Mucosa of descending colon (tissue), 3 donors: Measurements from ENCODE around the gene KL. TPM values are rescaled to one million over a fixed set of nuclear protein-coding genes. Genes with fewer than 3 reads are reported as not detected.
A peak's percentile ranks its signal among the peaks of the same experiment; 100 is the strongest.

Source experiments
- ATAC-seq: fragments of 200-7000 bp; cut with Tn5 transposase; one replicate; pipeline ENCODE4 v1.9.1; 2020; ENCODE audit warnings: mild to moderate bottlenecking, moderate library complexity
- DNase-seq, 3 donors: peaks; one replicate each; pipeline ENCODE4 v3.0.0-alpha.2; 2020
- H3K36me3 ChIP-seq: fragments of 200-600 bp; one replicate; pipeline ENCODE4 v1.8.0; 2021; ENCODE audit warnings: low read depth, mild to moderate bottlenecking
- H3K4me1 ChIP-seq: fragments of 200-600 bp; one replicate; pipeline ENCODE4 v1.8.0; 2021; ENCODE audit warnings: low read depth, mild to moderate bottlenecking
- H3K4me3 ChIP-seq: fragments of 200-600 bp; one replicate; pipeline ENCODE4 v1.8.0; 2021; ENCODE audit warnings: mild to moderate bottlenecking
- H3K9me3 ChIP-seq: fragments of 200-600 bp; one replicate; pipeline ENCODE4 v1.8.0; 2021; ENCODE audit warnings: mild to moderate bottlenecking
- CTCF ChIP-seq: fragments of 200-600 bp; IDR thresholded peaks from one replicate; pipeline ENCODE4 v1.8.0; 2022; ENCODE audit warnings: antibody characterized with exemption, mild to moderate bottlenecking
- intact Hi-C, 2 donors: fragments of 100-400 bp; cut with DNase I in 1 of 2; cut with micrococcal nuclease in 1 of 2; formaldehyde crosslinking; loops; one replicate each; pipeline versions ENCODE4 v1.11.0 to v1.11.1; 2022; cut with DNase I, micrococcal nuclease
- total RNA-seq, 3 donors: library from RNA; stranded (reverse); fragmentation: NEBNext Ultra II Directional in 2 of 3; extraction: Animal tissue kit (Norgen Biotek cat#: 25700) in 2 of 3; gene quantifications; one replicate each; pipeline versions ENCODE4 v1.2.1 to v1.2.4, GENCODE V29; 2021 to 2023
- donor health status: DM: no; HTN: no; CAD: no; lungs with moderate emphysema.
- donor health status: DM: no; HTN: no; CAD: no.
- donor health status: DM: no; HTN: yes; CAD: no.

Gene KL
- total RNA-seq, 3 donors from 2014 or later: 0.63 to 6.0 (median 0.84) TPM

GRCh38 chr13:33108620-33109019, 92.4 kb downstream of the KL start:
- Histone ChIP-seq H3K4me1 (peaks cover 20% of the 10 kb centered on the region), H3K36me3 (no peaks in the 10 kb centered on the region), H3K4me3 (no peak overlapping the region), H3K9me3 (no peaks in the 10 kb centered on the region)
- ATAC-seq (no peak), DNase-seq (no peak)
- TF ChIP-seq CTCF: no peak
- intact Hi-C loops: no loop called here

GRCh38 chr13:33109271-33109697, 93.1 kb downstream of the KL start:
- no peaks in the 10 kb centered on the region for H3K36me3 ChIP-seq
- DNase-seq (no peak), ATAC-seq (no peak)
- H3K4me1 ChIP-seq: peaks cover 20% of the 10 kb centered on the region
- no peak for TF ChIP-seq CTCF
- no peak overlapping the region for H3K4me3 ChIP-seq
- H3K9me3 ChIP-seq: no peaks in the 10 kb centered on the region
- intact Hi-C loops: no loop called here

- no peak overlapping the region for H3K4me3 ChIP-seq
- H3K9me3 ChIP-seq: no peaks in the 10 kb centered on the region
- TF ChIP-seq CTCF: no peak
- ATAC-seq: no peak
- intact Hi-C loops: no loop called here
- peak in 1 of 3 donors; percentile 46 for DNase-seq
- H3K36me3 ChIP-seq: no peaks in the 10 kb centered on the region
- peaks cover 20% of the 10 kb centered on the region for H3K4me1 ChIP-seq
These were observed 93.6 kb downstream of the KL start for GRCh38 chr13:33109801-33110200.

GRCh38 chr13:33110386-33110712, 94.1 kb downstream of the KL start:
- no peak for TF ChIP-seq CTCF
- DNase-seq: no peak
- intact Hi-C loops: no loop called here
- no peaks in the 10 kb centered on the region for H3K36me3 ChIP-seq
- no peak overlapping the region for H3K4me3 ChIP-seq
- H3K4me1 ChIP-seq: peaks cover 20% of the 10 kb centered on the region
- no peak for ATAC-seq
- no peaks in the 10 kb centered on the region for H3K9me3 ChIP-seq

GRCh38 chr13:33110713-33111413, 94.6 kb downstream of the KL start:
- intact Hi-C loops: no loop called here
- no peak overlapping the region for H3K4me3 ChIP-seq
- no peaks in the 10 kb centered on the region for H3K9me3 ChIP-seq
- ATAC-seq: no peak
- DNase-seq: peak in 2 of 3 donors; percentile 37 to 44
- no peak for TF ChIP-seq CTCF
- H3K4me1 ChIP-seq: peaks cover 20% of the 10 kb centered on the region
- H3K36me3 ChIP-seq: no peaks in the 10 kb centered on the region
